ENCODE results near the gene PPFIA1. TPM values are rescaled to one million over a fixed set of nuclear protein-coding genes. Genes with fewer than 3 reads are reported as not detected.
"Not testable (repeated sequence)": the region's sequence is repeated elsewhere in the genome, so short reads cannot be mapped to it uniquely, and the experiment has no call there.

Gene PPFIA1
- total RNA-seq, 1 experiment from 2014 or later: 26.9 TPM

- no peak for DNase-seq (ENCODE audit: extremely low read depth, low read depth)
Observed at GRCh38 chr11:70250876-70251658, 19.4 kb upstream of the PPFIA1 start.

DNA sequence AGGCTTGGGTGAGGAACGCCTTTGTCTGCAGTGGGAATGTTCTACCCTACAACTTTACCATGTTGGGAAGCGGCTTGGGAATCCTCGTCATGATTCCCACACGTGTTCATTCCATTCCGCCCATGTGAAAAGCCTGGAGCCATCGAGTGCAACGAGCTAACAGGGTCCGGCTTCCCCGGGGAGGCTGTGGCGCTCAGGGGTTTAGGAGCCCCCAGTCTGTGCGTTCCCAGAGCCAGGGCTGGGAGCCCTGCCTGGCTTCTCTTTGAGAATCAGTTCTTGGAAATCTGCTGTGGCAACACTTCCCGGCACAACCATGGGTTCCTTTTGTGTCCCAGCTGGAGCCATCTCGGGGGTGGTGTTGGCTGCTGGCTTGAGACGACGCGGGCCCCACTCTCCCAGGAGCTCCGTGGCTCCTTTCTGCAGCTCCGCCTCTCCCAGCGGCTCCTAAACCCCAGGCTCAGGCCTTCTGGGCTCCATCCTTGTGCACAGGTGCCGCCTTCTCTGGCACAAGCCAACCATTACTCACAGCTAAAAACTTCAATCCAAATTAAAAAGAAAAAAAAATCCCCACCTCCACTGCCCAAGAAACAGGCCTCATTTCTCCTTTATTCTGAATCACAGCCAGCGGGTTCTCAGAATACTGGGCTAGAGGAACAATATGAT is 18.7 kb upstream of the PPFIA1 start:
- no peak for DNase-seq (ENCODE audit: extremely low read depth, low read depth)

DNA sequence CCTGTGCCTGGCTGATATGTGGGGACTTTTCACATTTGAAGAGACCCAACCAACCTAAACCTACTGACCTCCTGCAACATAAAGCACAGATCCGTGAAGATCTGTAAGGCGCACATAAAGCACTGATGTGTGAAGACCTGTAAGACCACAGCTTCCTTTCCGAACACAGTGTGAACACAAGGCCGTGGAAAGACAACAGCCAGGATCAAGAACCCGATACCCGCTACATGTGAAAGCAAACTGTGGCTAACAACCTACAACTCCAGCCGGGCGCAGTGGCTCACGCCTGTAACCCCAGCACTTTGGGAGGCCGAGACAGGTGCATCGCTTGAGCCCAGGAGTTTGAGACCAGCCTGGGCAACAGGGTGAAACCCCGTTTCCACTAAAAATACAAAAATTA is 17.6 kb upstream of the PPFIA1 start:
- DNase-seq (ENCODE audit: extremely low read depth, low read depth): no peak

DNA sequence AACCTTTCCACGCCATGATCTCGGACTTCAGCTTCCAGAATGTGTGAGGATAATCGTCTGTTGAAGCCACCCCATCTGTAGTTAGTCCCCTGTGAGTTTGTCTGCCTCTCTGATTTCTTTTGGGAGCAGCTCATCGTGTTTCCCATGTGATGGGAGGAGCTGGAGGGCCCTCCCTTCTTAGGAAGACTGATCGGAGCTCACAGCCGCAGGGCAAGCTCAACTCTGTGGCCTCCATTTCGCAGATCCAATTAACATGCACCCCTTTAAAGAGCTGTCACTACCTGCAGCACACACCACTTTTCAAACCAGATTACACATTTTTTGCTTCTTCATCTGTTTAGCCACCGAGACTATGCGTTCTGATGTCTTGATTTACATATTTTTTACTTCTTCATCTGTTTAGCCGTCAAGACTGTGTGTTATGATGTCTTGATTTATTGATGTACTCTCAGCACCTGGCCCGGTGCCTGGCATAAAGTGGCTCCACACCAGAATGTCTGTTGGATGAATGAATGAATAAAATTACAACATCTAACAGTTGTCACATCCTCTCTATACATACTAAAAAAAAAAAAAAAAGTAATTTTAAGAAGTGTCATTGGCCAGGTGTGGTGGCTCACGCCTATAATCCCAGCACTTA is 14.9 kb upstream of the PPFIA1 start:
- no peak for DNase-seq (ENCODE audit: extremely low read depth, low read depth)

DNA sequence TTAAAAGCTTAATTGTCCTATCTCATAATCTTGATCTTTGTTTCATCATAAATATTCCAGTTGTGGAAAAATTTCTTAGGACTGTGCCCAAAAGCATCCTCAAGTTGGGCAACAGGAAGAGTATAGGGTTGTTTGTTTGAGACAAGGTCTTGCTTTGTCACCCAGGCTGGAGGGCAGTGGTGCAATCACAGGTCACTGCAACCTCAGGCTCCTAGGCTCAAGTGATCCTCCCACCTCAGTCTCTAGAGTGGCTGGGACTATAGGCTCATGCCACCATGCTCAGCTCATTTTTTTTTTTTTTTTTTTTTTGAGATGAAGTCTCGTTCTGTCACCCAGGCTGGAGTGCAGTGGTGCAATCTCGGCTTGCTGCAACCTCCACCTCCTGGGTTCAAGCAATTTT is 11.4 kb upstream of the PPFIA1 start:
- DNase-seq (ENCODE audit: extremely low read depth, low read depth): not testable (repeated sequence)

- no peak for DNase-seq (ENCODE audit: extremely low read depth, low read depth)
Observed at GRCh38 chr11:70262951-70263350, 7.5 kb upstream of the PPFIA1 start.

DNA sequence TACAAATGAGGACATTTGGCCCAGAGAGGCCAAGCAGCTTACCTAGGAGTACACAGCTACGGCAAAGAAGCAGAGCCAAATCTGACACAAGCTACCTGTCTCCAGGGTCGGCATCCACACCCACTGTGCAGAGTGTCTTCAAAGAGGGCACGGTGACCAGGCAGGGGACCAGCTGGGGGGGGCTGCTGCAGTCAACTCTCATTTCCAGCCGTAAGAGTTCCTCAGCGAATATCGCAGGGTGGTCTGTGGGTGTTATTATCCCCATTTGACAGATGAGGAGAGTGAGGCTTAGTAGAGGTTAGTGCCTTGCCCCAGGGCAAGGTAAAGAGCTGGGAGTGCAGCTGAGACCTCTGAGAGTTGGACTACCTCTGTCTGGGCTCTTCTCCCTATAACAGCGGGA is 7.1 kb upstream of the PPFIA1 start:
- no peak for DNase-seq (ENCODE audit: extremely low read depth, low read depth)

- no peak for DNase-seq (ENCODE audit: extremely low read depth, low read depth)
Observed at GRCh38 chr11:70265341-70265740, 5.1 kb upstream of the PPFIA1 start.

DNA sequence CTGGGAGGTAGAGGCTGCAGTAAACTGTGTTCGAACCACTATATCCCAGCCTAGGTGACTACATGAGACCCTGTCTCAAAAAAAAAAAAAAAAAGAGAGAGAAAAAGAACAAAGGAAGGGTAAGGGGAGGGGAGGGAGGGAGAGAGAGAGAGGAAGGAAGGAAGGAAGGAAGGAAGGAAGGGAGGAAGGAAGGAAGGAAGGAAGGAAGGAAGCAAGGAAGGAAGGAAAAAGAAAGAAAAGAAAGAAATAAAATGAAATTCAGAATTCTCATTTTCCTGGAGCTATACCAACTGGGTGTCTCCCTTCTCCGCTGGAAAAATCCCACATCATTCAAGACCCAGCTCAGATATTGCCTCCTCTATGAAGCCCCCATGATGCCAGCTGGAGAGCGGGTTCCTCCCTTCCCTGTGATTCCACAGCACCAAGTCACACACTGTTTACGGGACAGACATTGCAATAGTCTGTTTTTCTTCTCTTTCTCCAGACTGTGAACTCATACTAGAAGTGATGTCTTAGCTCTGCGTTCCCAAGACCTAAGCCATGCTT is 3.0 kb upstream of the PPFIA1 start:
- DNase-seq (ENCODE audit: extremely low read depth, low read depth): no peak

DNA sequence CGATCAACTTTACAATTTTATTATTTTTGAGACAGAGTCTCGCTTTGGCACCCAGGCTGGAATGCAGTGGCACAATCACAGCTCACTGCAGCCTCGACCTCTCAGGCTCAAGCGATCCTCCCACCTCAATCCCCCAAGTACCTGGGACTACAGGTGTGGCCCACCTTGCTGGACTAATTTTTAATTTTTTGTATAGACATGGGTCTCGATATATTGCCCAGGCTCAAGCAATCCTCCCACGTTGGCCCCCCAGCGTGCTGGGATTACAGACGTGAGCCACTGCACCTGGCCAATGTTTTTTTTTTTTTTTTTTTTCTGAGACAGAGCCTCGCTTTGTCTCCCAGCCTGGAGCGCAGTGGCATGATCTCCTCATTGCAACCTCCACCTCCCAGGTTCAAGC is 2.0 kb upstream of the PPFIA1 start:
- no peak for DNase-seq (ENCODE audit: extremely low read depth, low read depth)

GRCh38 chr11:70270877-70271648 is 573 bp downstream of the PPFIA1 start:
- DNase-seq (ENCODE audit: extremely low read depth, low read depth): no peak

DNA sequence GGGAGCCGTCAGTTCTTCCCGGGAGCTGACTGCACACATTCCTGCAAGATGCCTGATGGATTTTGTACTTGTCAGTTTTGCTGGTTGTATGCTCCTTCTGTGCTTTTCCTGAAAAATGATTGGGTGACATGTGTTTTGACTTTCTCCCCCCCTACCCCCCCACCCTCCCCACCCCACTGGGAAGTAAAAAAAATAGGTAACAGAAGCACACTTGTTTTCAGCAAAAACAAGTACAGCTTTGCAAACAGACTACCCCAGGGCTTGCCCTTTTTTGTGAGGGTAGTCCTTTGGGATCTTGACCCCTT is 1.1 kb downstream of the PPFIA1 start:
- no peak for DNase-seq (ENCODE audit: extremely low read depth, low read depth)

- no peak for DNase-seq (ENCODE audit: extremely low read depth, low read depth)
Observed at GRCh38 chr11:70272009-70272408, 1.5 kb downstream of the PPFIA1 start.

- DNase-seq (ENCODE audit: extremely low read depth, low read depth): no peak
Observed at GRCh38 chr11:70278994-70279393, 8.5 kb downstream of the PPFIA1 start.

DNA sequence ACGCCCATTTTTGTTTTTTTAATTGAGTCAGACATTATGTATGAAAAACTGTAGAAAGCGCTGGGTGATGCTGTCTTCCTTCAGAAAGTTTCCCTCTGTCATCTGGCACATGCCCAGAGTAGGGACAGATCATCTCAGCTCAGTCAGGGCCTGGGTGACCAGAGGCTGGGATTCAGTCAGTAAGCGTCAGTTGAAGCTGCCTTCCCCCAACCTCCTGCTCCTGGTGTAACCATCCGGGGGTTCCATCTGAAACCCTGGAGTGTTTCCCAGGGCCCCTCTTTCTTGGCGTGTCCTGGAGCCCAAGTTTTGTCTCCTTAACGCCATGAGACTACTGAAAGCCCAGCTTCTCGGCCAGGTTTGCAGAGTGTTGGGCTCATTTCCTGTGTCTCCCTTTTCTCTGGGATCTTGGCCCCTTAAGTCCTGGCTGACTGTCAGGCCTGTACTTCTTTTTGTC is 10.7 kb downstream of the PPFIA1 start:
- DNase-seq (ENCODE audit: extremely low read depth, low read depth): no peak

DNA sequence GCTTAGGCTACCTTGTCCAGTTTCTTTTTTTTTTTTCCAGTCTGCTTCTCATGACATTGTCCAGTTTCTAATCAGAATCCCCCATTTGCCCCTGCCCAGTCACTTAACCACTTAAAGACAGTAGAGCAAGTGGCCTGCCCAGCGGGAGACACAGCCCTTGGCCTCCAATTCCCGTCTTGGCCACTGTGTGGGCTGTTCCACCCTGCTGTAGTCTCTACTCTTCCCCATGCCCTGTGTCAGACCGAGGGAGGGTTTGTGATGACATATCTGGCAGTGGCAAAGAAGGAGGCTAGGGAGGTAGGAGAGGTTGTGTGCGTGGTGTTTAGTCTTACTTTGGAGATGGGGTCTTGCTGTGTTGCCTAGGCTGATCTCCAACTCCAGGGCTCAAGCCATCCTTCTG is 11.5 kb downstream of the PPFIA1 start:
- no peak for DNase-seq (ENCODE audit: extremely low read depth, low read depth)

DNA sequence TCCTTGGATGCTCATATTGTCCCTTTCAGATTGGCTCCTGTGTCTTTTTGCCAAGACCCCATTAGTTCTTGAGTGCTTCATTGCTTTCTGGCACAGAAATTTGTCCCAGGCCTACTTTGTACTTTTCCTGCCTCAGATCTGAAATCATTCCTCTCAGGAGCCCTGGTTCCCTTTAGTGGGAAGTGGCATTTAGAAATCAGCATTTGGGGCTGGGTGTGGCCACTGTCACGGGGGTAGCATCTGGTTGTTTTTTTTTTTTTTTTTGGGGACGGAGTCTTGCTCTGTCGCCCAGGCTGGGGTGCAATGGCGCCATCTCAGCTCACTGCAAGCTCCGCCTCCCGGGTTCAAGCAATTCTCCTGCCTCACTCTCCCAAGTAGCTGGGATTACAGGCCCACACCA is 18.2 kb downstream of the PPFIA1 start:
- no peak for DNase-seq (ENCODE audit: extremely low read depth, low read depth)

- no peak for DNase-seq (ENCODE audit: extremely low read depth, low read depth)
Observed at GRCh38 chr11:70289582-70289981, 19.1 kb downstream of the PPFIA1 start.

DNA sequence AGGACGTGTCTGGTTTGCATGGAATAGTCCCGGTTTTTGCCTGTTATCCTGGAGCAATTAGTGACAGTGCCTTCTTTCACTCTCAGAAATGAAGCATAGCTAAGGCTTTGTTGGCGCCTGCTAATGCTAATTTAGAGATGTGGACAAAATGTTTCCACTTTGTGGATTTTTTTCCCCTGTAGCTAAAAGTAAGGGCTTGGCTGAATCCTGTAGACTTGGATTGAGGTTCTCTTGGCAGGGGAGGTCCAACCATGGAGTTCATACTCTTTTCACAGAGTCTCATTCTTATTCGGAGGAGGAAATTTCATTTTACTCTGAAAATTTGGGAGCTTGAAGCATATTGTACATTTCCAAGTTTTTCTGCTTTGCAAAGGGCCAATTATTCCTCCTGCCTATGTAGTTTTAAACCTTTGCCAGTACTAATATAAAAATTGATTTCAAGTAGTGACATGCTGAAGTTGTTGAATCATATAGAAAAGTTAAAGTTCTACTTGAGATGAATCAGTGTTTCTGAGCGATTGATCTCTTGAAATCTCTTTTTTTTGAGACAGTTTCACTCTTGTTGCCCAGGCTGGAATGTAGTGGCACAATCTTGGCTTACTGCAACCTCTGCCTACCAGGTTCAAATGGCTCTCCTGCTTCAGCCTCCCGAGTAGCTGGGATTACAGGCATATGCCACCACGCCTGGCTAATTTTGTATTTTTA is 20.0 kb downstream of the PPFIA1 start:
- no peak for DNase-seq (ENCODE audit: extremely low read depth, low read depth)

- no peak for DNase-seq (ENCODE audit: extremely low read depth, low read depth)
Observed at GRCh38 chr11:70292166-70292565, 21.7 kb downstream of the PPFIA1 start.

Data from NCI-H460 (cell line).